GM21576 (cell line): Measurements from ENCODE around the gene BPIFB1.

Experiments
- ATAC-seq: cut with Tn5 transposase; IDR thresholded peaks from one replicate; pipeline ENCODE4 v1.9.1; 2021; ENCODE audit warnings: mild to moderate bottlenecking, moderate library complexity; ENCODE audit not compliant: unreplicated experiment

BPIFB1 gene

DNA sequence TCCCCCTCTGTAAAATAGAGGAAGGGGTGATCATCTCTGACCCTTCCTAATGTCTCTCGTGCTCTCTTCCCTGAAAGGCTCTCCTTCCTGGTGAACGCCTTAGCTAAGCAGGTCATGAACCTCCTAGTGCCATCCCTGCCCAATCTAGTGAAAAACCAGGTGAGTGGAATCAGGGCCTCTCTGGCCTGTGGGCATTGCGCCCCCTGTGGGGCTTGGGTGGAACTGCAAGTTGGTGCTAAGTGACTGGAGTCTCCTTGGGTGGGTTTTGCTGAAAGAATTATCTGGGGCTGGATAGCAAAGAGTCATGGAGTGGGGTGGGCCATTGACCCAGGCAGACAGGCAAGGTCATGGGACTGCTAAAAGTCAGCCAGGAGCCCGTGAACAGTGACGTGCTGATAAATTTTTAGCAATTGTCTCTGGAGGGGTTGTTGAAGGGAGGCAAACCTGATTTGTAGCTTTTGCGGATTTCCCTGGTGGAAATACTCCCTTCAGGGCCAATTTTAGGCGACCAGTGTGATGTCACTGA is 8.9 kb downstream of the BPIFB1 start:
- ATAC-seq = no peak

DNA sequence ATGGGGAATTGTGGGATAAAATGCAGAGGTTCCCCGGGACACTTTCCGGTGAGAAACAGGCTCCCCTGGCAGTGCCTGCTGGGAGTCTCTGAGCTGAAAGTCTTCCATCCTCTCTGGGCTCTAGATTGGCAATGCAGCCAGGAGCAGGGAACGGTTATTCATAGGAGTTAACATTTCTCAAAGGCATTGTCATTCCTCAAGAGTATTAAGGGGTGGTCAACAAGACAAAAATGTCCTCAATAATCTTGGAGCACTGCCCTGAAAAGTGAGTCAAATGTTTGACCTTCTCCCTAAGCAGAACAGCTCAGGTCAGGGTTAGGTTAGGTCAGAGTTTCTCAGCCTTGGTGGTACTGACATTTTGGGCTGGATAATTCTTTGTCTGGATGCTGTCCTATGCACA is 13.2 kb downstream of the BPIFB1 start:
- ATAC-seq = no peak

DNA sequence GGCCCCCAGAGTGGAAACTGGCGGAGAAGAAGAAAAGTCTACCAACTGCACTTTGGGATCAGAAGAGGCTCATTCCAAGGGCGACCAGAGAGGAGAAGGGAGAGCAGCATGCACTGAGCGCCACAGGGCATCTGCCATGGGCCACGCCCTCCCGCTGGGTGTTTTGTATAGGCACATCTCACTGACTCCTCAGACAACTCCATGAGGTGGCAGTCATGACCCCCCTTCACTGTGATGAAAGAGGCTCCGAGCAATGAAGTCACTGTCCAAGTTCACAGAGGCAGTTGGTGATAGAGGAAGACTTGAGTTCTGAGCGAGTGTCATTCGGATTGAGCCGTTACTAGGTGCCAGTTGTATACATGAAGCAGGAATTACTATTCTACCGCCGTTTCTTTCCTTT is 15.4 kb downstream of the BPIFB1 start:
- no peak for ATAC-seq

DNA sequence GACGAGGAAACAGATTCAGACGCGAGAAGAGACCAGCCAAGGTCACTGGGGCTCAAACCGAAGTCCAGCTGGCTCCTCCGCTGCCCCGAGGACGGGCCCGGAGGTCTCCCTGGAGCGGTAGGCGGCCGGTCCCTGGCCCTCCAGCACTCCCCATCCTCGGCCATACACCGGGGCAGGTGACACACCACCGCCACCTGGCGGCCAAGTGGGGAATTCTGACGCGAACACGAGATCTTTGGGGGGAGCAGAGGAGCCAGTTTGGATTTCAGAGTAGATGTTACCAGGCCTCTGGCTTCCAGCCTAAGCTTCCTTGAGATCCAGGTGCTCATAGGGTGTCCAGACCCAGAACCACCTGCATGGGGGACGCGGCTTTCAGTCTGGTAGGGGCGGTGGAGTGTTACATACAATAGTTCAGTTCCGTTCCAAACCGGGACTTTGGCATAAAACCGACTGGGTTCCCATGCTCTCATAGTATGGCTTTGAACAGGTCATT is 16.1 kb downstream of the BPIFB1 start:
- ATAC-seq = no peak

DNA sequence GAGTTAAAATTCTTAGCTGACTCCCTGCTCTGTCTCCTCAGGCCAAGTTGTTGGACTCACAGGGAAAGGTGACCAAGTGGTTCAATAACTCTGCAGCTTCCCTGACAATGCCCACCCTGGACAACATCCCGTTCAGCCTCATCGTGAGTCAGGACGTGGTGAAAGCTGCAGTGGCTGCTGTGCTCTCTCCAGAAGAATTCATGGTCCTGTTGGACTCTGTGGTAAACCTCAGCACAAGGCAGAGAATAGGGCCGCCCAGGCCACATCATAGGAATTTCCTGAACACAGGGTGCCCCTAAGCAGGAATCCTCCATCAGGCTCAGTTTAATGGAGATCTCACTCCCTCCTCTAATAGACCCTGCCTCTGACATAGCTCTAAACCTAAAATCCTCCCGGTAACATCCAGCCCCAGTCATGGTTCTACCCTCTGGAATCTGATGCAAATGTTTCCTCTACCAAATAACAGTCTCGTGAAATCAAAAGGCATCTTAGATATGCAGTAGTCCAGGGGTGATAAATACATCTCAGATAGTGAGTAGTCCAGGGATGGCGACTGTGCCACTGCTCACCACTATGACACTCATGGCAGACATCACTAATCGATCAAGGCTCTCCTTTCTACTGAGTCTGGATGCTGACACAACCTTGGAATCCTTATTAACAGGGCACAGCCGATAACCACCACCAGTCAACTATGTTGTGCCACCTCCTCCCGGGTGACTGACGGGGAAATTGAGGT is 18.3 kb downstream of the BPIFB1 start:
- no peak for ATAC-seq

DNA sequence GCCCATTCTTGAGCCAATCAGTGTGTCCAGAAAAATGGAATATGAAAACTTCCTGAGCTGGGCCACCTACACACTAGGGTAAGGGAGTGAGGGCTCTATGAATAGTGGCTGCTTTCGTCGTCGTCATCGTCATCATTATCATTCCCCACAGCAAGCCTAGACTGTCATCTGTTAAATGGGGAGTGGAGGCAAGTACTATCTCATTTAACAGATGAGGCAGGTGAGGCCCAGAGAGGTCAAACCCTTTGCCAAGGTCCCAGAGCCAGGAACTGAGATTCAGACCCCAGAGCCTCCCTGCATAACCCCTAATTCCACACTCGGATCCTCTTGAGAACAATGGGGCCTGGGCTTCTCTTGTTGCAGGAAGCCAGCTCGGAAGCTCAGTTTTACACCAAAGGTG is 20.6 kb downstream of the BPIFB1 start:
- no peak for ATAC-seq

DNA sequence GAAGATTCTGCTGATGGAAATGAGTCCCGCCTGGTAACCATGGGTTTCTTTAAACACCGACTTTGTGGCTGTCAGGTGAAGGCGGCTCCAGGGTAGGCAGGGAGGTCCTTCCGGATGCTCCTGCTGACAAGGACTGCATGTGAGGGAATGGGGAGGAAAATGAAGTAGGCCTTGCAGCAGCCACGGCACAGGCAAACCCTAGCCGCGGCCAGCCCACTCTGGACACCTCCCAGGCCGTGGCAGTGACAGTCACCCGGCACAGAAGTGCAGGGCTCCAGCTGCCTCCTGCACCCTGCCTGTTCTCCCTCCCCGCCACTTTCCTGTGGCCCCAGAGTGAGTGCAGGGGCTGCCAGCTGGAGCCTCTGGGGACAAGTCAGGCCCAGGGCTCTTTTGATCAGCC is 21.0 kb downstream of the BPIFB1 start:
- ATAC-seq = no peak

DNA sequence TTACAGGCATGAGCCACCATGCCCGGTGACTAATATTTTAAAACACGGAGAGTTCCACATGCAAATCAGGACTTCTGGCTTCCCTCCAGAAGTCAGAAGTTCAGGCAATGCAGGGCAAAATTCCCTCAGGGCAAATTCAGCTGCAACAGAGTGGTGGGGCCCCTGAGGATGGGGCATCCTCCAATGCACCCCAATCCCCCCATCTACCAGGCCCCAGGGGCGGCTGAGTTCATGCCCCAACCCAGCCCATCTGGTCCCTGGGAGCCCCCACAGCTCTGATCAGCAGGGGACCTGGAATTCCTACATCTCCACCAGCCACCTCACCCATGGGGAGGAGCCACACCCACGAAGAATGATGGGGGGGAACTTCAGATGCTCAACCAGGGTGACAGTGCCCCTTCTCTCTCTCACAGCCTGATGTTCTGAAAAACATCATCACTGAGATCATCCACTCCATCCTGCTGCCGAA is 22.6 kb downstream of the BPIFB1 start:
- no peak for ATAC-seq

DNA sequence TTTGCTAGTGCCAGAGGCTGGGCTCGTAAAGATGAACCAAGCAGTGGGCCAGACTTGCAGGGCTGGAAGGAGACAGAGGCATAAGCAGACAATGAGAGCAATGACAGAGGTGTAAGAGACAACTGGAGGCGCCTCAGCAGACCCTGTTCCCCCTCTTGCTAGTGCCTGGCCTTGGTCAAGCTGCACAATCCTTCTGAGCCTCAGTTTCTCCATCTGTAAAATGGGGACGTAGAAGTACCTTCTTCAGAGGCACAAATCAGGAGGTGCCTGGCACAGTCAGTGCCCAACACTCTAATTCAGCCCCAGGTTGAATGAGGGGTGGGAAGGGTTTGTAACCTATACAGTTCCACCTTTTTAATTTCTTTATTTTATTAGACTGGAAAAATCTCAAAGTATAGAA is 23.2 kb downstream of the BPIFB1 start:
- ATAC-seq = no peak

DNA sequence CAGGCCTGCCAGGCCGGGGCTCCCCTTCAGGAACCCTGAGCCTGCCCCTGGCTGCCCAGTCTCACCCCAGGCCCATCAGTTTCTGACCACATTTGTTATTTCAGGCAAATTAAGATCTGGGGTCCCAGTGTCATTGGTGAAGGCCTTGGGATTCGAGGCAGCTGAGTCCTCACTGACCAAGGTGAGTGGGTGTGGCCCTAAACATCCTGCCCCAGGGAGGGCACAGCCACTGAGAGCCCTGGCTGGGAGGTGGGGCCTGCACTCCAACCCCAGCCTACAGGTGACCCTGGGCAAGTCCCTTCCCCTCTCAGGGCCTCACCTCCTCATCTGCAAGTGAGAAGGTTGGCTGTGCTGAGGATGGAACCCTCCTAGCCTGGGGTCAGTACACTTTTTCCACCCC is 23.8 kb downstream of the BPIFB1 start:
- no peak for ATAC-seq

DNA sequence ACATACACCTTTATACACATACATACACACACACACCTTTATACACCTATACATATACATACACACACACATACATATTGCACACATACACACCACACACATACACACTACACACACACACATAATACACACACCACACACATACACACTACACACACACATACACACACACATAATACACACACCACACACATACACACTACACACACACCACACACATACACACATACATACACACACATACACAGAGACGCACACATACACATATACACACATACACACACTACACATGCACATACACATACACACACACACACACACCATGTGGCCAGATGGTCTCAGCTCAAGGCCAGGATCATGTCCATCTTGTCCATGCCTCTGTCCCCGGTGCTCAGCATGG is 25.7 kb downstream of the BPIFB1 start:
- ATAC-seq = no peak

DNA sequence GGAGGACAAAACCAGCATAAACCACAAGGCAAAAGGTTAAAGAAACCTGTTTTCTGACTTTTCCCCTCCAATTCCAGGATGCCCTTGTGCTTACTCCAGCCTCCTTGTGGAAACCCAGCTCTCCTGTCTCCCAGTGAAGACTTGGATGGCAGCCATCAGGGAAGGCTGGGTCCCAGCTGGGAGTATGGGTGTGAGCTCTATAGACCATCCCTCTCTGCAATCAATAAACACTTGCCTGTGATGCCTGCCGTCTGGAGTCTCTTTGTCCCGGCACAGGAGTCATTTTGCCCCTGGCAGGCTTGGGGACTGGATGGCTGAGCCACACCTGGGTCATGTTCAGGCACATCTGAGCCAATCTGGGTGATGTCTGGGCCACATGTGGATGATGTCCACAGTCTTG is 26.6 kb downstream of the BPIFB1 start:
- ATAC-seq = no peak

DNA sequence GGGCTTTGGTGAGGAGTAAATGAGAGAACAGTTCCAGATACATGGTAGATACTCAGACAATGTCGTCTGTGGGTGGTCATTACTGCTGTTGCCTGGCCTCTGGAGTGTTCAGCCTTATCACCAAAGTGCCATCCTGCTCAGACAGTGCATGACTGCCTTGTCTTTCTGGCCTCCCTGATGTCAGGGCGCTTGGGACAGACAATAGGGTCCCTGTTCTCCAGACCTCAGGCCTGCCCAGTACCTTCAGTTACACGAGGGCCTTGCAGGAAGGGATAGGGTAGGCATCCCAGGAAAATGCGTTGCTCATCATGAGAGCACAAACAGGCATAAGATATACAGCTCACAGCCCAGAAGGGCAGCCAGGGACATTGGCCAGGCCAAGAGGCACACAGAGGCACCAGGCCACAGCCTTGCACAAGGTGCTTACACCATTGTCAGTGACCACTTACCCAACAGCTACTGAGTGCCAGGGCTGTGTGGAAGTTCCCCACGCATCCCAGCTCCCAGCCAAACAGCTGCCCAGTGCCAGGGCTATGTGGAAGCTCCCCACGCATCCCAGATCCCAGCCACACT is 27.4 kb downstream of the BPIFB1 start:
- no peak for ATAC-seq

DNA sequence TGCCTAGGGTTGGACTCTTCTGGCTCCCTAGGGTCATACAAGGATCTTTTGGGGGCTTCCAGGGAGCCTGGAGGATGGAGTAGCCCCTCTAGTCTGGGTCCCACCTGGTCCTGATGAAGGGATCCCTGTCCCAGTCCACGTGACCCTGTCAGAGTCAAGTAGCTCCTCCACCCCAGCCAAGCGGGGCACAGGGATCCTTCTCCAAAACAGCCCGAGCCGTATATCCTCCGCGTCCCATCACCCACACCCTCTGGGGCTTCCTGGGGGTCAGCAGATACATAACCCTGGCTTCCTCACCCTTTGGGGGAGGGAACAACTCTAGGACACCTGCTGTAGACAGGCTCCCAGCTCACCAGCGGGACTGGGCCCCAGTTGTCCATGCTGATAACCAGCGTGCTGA is 28.0 kb downstream of the BPIFB1 start:
- ATAC-seq = no peak

DNA sequence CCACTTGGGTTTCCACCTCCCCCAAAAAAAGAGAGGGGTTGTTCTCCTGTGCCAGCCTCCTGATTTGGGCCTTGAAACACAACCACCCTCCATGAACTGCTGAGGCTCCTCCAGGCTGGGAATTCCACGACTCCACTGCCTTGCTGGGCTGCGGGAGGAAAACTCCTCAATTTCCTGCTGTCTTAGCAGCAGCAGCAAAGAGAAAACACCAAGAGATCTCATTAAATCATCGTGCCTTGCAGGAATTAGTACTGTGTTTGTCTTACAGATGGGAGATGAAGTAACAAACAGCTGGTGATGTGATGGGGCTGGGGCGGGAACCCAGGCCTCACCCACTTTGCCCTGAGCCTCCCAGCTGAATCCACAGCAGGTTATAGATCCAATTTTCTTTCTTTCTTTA is 29.0 kb downstream of the BPIFB1 start:
- ATAC-seq = no peak

DNA sequence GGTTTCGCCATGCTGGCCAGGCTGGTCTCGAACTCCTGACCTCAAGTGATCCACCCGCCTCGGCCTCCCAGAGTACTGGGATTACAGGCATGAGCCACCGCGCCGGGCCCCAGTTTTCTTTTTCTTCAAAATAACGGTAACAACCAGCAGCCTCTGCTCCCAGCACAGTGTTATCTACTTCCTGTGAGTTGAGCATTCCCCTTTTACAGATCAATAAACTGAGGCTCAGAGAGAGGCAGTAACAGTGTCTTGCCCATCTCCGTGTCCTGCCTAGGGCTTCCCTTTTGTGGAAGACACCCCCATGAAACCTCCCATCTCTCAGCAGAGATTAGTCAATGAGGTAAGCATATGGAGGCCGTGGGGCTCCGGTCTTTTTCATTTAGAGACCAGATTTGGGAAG is 29.6 kb downstream of the BPIFB1 start:
- ATAC-seq = no peak

DNA sequence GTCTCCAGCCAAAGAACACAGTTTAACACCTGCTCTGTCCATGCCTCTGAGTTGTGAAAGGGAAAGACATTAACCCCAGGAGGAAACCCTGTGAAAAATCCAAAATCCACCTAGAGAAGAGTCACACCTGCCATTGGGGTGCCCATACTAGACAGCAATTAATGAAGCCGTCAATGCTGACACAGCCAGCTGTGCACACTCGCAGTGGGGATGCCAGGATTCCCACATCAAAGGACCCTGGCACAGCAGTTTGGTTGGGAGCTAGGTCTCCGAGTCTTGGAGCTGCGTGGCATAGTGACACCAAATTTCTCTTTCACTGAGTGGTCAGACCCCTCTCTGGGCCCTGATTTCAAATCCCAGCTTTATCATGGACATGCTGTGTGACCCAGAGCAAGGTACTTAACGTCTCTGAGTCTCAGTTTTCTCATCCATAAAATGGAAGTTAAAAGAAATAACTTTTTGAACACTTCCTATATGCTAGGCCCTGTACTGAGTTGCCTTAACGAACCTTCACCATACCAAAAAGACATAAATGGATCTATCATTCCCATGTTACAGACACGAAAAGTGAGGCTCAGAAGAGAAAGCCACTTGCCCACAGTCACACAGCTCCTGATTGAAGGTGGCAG is 30.8 kb downstream of the BPIFB1 start:
- ATAC-seq = no peak

DNA sequence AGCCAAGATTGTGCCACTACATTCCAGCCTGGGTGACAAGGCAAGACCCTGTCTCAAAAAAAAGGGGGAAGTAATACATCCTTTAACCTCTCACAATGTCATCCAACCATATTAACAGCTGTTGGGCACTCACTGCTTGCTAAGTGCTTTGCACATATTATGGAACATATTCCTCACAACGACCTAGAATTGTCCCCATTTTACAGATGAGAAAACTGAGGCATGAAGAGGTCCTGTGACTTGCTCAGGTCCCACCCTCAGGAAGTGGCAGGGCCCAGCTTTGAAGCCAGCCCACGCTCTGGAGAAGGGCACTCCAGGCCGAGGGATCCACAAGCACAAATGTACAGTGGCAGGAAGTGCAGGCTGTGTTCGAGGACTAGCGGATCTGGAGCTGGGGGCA is 33.3 kb downstream of the BPIFB1 start:
- no peak for ATAC-seq

DNA sequence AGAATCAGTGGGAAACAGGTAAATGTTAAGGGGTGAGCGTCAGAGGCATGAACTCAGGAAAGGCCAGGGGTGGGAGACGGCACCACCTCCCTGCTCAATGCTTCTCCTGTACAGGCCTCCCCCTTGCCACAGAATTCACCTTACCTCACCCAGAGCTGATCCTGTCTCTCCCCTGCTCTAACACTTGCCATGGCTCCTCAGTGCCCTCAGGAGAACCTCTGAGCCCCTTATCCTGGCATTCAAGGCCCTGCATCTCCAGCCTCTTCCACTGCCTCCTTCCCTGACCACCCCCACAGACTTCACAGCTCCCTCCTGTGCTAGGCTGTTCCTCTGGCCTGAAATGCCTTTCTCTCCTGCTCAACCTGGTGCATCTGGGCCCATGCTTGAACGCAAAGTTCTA is 33.9 kb downstream of the BPIFB1 start:
- no peak for ATAC-seq

DNA sequence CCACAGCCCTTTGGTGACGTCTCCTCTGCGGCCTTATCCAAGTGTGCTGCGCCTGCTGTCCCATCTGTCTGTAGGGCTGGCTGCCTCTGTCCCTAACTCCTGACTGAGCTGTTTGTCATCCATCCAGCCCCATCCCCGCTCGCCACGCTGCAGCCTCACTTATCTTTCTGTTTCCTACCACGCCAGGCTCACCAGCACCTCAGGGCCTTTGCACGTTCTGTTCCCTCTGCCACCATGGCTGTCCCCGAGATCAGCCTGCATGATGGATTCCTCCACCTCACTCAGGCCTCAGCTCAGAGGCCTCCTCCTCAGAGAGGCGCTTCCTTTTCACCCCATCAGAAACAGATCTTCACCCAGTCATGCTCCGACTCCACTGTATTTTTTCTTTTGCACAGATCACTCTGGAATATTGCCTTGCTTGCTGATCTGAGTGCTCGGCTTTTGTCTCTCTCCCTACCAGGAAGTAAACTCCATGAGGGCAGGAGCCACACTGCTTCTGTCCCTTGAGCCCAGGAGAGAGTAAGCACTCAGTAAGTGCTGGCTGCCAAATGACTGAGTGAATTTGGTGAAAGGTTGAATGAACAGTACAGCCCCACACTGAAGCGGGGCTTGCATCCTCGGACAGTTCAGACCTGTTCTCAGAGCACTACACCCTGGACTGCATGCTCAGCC is 34.5 kb downstream of the BPIFB1 start:
- no peak for ATAC-seq

DNA sequence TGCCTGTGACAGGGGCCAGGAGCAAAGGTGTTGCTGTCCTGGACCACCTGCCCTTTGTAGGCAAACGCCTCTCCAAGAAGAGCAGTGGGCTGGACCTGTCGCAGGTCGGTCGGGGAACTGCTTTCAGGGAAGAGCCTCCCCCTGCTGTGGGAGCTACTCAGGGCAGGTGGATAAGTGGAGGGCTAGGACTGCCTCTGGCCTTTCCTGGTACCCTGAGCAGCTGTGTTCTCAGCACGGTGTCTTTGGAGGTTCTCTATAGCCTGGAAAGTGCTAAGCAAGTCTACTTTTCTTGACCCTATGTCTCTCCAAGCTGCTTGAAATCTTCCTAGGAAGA is 35.0 kb downstream of the BPIFB1 start:
- ATAC-seq = no peak

DNA sequence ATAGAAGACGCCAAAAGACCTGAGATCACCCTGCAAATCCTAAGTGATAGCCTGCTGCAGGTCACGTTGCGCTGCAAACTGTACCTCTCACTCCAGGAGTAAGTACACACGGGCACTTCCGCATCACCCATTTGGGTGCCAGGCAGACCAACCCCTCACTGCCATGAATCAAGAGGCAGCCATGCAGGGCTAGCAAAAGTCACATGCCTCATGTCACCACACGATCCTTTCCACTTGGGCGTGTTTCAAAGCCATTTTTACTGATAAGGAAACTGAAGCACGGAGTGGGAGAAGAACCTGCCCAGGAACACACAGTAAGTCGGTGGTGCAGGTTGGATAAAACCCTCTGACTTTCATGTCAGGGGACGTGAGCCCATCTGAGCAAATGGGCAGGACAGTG is 37.0 kb downstream of the BPIFB1 start:
- no peak for ATAC-seq
